NCI-H510A (cell line): ENCODE results near the gene SYNE2.

Experiments
- DNase-seq: peaks from one replicate; lab custom pipeline; 2025; lab: John Stamatoyannopoulos, UW

Gene SYNE2

DNA sequence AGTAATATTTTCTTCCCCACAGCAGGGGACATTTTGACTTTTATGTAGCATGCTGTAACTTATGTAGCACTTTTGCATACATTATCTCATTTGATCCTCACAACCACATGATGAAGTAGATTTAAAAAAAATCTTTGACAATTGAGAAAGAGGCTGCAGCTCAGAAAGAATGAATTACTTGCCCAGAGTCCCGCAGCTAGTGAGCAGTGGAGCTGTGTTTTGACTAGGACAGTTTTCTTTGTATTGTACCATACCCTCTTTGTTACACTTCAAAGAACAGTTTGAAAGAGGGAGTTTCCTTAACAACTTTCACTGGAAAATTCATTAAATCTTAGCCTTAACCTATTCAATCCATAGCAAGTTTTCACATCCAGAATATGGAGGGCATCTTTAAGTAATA is 58.6 kb downstream of the SYNE2 start:
- no peak for DNase-seq

DNA sequence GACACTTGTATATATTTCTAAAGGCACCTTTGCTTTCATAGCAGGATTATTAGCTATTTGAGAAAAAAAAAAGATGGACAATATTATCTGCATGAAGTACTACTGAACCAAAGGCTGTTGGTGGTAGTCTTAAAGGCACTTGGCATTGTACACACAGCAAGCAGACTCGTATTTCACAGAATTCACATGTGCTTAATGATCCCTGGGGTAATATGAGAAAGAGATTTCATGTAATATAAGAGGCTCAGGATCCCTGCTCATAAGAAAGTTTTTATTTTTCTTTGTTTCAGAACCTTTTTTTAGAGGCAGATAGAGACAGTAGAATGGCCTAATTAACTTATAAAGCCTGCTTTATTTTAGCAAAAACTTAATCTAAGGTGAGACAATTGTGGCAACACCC is 59.5 kb downstream of the SYNE2 start:
- DNase-seq, result no peak

DNA sequence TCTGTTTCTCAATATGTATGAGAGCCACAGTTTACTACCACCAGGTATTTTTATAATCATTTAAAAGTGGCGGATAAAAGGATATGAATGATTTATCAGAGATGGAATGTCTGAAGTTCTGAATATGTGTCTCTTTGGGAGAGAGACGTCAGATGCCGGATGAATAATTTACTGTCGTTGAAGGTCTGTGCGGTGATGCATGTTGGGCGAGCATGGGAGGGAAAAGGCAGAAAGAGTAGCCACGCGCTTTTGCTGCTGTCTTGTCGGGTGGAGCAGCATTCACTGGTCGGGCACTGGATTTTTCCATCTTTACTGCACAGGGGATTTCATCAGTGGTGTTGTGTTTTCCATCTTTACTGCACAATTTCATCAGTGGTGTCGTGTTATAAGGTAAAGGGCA is 65.6 kb downstream of the SYNE2 start:
- DNase-seq, result no peak

DNA sequence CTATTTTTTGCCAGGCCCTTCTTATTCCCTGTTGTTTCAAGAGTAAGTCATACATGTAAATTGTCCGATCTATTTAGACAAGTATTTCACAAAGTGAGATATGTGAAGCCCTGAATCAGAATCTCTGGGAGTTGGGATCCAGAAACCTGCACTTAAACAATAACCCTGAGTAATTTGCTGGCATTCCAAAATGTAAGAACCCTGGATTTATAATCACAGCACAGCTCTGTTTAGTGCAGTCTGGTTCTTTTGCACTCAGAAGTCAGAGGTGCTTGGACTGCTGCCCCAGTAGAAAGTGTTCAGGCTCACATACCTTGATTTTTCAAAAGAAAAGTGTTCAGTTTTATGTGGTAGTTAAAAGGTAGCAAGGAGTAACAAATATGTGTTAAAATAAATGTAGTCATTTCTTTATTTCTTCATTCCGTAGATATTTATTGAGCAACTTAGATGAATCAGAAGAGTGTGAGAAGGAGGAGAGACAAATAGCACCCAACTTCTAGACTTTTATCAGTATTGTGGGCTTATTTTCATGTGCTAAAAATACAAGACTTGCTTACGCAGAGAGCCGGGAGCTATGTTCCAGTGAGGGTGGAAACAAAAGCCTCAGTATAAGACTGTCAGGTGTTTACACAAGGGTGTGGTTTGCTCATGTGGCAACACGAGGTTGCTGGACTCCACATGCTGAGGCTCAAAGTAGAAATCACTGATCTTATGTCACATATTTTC is 70.1 kb downstream of the SYNE2 start:
- DNase-seq, result no peak

DNA sequence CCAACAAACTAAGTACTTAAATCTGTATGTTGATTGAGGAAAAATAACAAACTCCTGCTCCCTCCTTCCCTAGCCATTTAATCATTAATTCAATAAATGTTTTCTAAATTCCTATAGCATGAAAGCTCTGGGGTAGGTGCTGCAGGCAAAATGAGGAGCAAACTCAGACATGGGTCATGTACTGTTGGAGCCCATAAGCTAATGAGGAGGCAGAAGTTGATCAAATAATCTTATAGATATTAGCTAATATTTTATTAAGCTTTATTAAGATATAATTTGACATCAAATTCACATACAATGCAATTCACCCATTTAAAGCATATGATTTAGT is 70.6 kb downstream of the SYNE2 start:
- DNase-seq, result no peak

DNA sequence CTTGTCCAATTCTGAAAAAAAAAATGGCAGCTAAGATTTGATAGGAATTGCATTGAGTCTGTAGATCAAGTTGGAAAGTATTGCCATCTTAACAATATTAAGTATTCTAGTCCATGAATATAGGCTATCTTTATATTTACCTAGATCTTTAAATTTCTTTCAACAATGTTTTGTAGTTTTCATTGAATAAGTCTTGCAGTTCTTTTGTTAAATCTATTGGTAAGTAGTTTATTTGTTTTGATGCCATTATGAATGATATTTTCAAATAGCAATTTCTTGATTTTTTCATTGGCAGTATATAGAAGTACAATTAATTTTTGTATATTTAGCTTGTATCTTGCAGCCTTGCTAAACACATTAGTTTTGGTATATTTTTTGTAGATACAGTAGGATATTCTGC is 71.6 kb downstream of the SYNE2 start:
- no peak for DNase-seq

DNA sequence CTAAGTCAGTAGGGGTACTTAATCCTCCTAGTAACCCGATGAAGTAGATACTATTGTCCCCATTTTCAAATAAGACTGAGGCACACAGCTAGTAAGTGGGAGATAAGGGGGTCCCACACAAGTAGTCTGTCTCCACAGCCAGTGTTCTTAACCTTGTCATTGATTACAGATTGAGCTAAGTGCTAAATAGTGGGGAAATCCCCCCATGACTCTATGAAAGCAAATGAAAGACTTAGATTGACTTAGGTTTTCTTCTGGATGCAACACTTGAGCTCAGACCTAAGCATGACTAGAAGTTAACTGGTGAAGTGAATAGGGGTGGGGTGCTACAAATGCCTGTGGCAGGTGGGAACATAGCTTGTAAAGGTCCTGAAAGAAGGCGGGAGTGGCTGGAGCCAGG is 73.8 kb downstream of the SYNE2 start:
- no peak for DNase-seq

DNA sequence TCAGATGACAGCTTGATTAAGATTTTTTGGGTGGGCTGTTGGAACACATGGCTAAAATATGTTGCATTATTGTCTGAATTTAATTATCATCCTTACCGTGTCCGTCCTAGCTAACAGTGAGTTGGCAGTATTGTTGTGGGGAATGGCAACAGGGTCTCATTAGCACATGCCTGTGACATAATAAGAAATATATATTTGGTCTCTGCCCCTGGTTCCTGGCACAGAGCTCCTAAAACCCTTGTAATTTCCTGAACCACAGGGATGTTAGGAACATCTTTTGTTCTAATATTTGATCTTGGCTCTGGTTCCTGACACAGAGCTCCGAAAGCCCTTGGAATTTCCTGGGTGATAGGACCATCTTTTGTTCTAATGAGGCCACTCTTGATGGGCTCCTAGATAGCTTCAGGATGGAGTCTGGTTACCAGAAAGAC is 76.0 kb downstream of the SYNE2 start:
- DNase-seq, result no peak

DNA sequence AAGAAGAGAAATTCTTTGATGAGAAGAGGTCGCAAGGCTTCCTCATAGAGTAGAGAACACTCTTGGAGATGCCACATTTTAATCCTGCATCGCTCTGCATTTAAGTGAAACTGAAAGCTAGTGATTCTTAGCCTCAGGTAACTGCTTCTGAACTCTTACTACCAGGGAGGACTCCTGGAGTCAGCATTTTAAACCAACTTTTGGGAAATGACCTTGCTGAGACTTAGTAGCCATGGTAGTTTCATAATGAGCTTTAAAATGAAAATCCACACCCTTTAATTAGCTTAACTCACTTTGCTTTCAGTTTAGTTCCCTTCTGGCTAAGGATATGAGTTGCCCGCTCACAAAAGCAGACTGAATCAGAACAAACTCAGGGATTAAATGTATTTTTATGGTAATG is 80.3 kb downstream of the SYNE2 start:
- no peak for DNase-seq

DNA sequence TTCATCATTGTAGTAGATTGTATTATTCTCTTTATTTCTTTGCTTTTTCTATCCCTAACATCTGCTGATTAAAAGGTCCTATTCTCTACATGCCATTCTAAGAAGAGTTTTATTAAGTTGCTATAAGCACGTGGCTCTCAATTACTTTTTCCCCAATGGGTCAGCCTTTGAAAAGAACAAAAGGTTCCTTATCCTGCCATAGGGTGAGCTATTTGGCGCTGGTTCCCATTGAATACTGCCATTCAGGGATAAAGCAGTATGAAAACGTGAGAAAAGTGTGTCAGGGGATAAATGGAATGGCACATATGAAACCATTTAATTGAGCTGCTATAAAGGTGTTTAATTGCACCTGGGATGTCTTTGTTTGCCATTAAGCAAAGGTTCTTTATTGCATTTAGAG is 80.9 kb downstream of the SYNE2 start:
- DNase-seq, result no peak

DNA sequence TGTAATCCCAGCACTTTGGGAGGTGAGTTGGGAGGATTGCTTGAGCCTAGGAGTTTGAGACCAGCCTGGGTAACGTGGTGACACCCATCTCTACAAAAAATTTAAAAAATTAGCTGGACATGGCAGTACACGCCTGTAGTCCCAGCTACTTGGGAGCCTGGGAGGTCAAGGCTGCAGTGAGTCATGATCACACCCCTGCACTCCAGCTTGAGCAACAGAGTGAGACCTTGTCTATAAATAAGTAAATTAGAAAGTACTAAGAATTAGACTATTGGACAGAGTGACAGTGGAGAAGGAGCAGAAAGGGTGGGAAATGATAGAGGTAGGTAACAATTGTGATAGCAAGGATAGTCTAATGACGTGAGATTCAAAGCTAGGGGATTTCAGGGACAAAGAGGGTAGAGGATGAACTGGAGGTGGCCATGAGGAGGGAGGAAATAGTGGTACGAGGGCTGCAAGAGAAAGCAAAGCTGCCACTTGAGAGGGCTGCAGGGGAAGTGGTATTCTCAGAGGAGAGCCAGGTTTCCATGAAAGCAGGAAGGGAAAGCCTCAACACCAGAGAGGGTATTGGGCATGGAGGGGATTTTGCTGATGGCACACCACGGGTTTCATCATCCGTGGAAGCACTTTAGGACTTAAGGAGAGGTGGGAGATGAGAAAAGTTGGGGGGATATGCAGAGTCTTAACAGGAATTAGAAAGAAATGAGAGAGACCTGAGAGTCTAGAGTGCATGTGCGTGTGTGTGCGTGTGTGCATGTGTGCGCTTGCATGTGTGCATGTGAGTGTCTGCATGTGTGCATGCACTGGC is 85.6 kb downstream of the SYNE2 start:
- no peak for DNase-seq

DNA sequence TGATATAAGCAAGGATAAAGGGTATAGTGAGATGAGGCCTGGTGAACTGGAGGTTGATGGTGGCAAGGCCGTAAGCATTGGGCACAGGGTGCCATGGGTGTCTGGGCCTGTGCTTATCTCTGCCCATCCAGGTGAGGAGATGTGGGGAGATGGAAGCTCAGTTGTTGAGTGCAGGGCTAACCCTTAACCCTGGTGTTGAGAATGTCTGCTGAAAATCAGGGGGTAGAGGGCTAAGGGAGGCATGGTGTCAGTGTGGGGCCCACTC is 86.1 kb downstream of the SYNE2 start:
- no peak for DNase-seq

DNA sequence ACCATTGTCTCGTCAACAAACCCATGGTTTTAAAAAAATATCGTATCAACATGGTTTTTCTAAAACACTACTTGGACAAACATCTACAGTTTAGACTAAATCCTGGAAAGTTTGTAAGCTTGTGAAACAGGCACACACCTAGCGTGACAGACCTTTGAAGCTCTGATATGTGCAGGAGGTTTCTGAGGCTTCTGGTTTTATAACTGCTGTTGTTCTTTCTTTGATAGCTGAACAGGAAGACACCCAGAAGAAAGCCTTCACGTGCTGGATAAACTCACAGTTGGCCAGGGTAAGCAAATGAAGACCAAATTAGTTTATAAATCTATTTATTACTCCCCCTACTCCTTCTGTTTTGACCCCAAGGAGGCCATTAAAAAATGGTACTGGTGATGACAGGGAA is 87.6 kb downstream of the SYNE2 start:
- DNase-seq, result no peak

DNA sequence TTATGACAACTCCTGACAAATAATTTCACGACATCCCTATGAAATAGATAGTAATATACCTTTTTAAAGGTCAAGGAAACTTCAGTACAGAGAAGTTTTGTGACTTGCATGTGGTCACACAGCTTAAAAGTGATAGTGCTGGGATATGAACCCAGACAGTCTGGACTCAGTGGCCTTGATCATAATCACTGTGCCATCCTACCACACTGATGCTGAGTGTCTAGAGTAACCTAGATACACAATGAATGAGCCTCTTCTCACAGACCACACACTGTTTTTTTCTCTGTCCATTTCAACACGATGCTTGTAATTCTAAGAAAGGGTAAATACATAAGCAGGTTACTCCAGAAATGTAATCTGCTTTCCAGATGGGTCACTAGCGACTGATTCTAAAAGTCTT is 88.2 kb downstream of the SYNE2 start:
- no peak for DNase-seq

DNA sequence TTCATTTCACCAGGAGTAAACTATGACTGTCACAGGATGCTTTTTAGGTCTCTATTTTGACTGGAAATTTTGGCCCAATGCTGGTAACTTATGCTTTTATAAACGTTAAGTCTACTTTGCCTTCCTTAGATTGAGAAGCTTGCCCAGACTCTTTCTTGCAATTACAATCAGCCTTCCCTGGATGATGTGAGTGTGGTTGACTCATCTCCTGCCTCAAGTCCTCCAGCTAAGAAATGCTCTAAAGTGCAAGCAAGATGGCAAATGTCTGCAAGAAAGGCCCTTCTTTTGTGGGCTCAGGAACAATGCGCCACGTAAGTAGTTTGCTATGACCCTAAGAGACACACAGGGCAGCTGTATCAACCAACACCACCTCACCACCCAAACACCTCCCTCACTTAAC is 96.9 kb downstream of the SYNE2 start:
- no peak for DNase-seq

DNA sequence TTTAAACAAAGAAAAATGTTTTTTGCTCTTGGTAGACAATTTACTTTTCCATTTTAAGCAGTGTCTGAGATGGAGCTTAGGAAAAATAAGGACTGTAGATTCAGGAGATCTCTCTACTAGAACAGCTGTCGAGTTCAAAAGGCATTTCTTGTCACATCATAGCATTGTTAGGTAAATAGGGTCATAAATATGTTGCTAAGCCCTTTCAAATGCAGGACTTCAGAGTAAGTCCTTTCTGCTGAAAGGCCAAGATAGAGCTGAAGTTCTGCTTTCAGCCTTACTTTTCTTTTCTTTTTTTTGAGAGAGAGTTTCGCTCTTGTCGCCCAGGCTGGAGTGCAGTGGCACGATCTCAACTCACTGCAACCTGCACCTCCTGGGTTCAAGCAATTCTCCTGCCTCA is 98.2 kb downstream of the SYNE2 start:
- DNase-seq, result no peak

DNA sequence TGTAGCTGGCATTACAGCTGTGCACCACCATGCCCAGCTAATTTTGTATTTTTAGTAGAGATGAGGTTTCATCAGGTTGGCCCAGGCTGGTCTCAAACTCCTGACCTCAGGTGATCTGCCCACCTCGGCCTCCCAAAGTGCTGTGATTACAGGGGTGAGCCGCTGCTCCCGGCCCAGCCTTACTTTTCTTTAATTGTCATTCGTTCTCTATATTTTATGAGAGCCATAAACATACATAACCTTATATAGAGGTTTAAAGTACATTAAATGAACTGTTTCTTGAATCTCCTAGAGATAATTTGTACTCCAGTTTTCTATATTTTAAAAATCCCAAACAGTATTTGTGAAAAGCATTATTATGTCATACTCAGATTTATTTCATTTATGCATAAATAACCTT is 98.6 kb downstream of the SYNE2 start:
- no peak for DNase-seq

DNA sequence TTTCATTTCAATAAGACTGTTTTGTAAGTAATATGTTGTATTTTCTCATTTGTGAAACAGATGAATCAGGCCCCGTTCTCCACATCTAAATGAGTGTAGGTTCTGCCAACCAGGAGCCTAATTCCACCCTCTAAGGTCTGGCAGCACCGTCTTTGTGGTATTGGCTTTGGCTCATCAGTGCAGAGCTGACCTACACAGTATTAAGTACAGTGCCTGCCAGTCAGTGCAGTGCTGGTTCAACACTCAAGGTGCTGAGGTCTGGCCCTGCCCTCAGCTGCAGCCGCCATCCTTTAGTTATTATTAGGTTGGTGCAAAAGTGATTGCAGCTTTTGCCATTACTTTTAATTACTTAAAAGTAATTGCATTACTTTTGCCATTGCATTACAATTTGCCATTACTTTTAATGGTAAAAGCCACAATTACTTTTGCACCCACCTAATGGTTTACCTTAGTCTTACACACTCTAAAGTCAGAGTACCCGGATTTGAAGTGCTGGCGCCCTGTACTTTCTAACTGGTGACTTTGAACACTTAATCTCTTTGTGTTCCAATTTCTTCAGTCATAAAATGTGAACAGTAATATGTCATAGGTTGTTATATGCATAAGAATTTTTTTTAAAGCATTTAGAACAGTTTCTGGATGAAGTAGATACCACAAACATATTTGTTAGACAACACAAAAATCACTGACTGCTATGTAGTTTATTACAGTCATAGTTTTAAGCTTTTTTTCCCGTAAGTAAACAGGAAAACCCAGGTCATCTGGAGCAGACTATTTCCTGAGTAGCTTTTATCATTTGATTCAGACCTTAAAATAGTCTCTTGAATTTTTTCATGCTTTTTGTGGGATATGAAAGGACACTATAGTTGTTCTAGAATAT is 99.5 kb downstream of the SYNE2 start:
- no peak for DNase-seq

DNA sequence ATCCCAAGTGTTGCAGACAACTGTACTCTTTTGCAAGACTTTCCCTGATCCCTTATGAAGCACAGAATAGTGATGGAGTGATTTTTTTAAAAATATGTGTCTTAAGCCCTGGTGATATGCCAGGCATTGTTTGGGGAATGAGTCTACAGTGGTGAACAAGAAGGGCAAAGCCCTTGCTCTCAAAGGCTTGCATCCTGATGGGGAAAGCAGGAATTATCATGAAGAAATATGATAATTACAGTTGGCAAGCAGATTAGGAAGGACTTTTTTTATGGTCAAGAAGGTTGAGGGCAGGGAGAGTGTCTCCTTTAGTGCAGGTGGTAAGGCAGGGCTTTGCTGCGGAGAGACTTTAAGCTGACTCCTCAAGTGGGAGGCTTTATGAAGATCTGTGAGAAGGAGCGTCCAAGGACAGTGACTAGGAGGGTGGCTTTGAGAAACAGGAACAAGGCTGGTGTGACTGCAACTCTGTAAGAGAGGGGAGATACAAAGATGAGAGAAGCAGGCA is 100.2 kb downstream of the SYNE2 start:
- DNase-seq, result no peak

DNA sequence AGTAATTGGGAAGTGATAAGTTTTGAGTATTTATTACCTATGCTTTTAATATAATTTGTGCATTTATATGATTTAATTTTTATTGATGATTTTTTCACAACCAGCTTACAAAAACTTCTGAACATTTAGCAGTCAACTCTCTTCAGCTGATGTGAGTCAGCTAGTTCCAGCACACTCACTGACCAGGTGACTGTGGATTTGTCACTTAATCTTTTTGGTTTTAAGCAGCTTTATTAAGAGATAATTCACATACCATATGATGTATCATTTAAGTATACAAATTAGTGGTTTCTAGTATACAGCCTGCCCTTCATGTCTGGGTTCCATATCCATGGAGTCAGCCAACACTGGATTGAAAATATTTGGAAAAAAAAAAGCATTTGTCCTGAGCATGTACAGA is 103.5 kb downstream of the SYNE2 start:
- DNase-seq, result no peak

DNA sequence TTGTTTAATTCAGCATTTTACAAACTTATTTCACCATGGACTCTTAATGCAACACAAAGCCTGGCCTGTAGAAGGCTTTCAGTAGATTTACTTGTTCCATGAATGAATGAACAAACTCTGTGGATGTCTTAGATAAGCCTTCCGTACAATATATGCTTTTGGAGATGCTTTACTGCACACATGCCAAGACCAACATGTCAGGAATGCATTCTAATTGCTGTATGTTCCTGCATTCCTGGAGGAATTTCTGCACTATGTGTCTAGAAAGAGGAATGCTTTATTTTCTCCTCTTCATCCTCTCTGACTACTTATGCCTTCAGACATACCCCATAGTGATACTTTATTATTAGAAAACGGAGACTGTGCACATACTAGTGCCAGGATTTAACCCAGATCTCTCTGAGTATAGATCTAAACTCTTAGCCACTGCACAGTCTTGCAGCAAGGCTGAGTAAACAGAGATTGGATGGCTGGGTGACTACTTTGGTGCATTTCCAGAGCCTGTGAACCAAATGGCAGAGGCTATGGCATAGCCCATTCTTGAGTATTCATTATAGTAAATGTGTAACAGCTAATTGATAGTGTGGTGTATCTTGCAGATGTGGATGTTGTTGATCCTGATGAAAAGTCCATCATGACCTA is 108.2 kb downstream of the SYNE2 start:
- DNase-seq, result no peak

DNA sequence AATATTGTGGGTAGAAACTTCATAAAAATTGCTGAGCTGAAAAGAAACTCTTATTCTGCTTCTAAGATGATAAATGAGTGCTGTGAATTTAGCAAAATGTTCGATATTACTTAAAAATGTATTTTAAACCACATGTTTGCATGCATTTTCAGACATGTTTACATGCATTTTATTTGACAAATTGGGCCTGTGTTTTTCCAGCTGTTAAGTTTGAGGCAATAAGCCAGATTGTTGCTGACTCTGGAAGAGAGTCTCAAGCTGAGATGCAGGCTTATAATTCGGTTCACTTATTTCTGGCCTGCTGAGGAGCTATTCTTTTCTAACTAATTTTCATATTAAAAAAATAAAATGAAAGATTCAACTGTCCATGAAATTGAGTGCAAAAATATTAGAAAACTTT is 110.1 kb downstream of the SYNE2 start:
- DNase-seq, result no peak

DNA sequence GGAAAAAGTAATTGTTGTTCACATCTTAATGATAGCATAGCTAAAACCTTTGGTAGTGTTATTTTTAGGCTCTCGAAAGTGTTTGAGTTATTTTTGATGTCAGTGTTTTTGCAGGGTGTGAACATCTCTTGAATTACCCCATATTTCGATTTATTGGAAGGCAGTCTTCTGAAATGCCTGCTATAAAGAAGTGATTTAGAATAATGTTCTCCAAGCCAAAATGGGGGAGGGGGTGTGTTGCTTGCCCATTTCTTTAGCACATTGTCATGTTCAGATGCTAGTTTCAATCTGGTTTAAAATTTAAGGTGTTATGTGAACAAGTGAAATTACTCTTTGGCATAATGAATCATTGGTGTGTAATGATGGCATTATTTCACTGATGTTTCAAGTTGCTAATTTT is 110.6 kb downstream of the SYNE2 start:
- no peak for DNase-seq
